Tibial artery (tissue), 4 donors: ENCODE results near the gene IFIT5.

Experiments used
- DNase-seq, 2 donors: peaks; one replicate each; pipeline ENCODE4 v3.0.0-alpha.2; 2019
- H3K27ac ChIP-seq, 2 donors: fragments of 200-600 bp; sonication (generic) in 1 of 2; 1 replicate in 1 of 2; 2 replicates in 1 of 2; pipeline ENCODE4 v1.5.1; 2018 to 2019; ENCODE audit warnings: mild to moderate bottlenecking in 1 of 2
- H3K27me3 ChIP-seq, 2 donors: fragments of 200-600 bp; sonication (generic) in 1 of 2; one replicate each; pipeline versions ENCODE4 v1.5.1 to v1.6.0; 2016 to 2019
- H3K36me3 ChIP-seq, 3 donors: fragments of 200-600 bp; sonication (generic) in 2 of 3; one replicate each; pipeline ENCODE4 v1.5.1; 2016 to 2019; ENCODE audit warnings: mild to moderate bottlenecking in 2 of 3
- H3K4me1 ChIP-seq, 4 donors: fragments of 200-600 bp; sonication (generic) in 2 of 4; 1 replicate in 3 of 4; 2 replicates in 1 of 4; pipeline ENCODE4 v1.5.1; 2016 to 2019
- H3K4me3 ChIP-seq, 2 donors: fragments of 200-600 bp; sonication (generic) in 1 of 2; 1 replicate in 1 of 2; 2 replicates in 1 of 2; pipeline ENCODE4 v1.5.1; 2018 to 2019; ENCODE audit warnings: mild to moderate bottlenecking in 2 of 2
- H3K9me3 ChIP-seq, 3 donors: fragments of 200-600 bp; sonication (generic) in 1 of 3; one replicate each; pipeline ENCODE4 v1.5.1; 2016 to 2019
- CTCF ChIP-seq, 2 experiments: fragments of 200-600 bp in 1 of 2; fragments of 450-650 bp in 1 of 2; IDR thresholded peaks; one replicate each; pipeline ENCODE4 v1.5.1; 2017 to 2019; ENCODE audit warnings: antibody characterized with exemption in 2 of 2, mild to moderate bottlenecking in 1 of 2, moderate library complexity in 1 of 2
- intact Hi-C: fragments of 100-400 bp; cut with DNase I; formaldehyde crosslinking; loops from one replicate; pipeline ENCODE4 v1.15.0; 2023; ENCODE audit warnings: low total_unique reads

Gene IFIT5

GRCh38 chr10:89414146-89414878 lies at the start of gene IFIT5:
Gene IFIT5 (plus strand): TSS chr10:89414568. CDS start chr10:89414799, 231 bp downstream.
- intact Hi-C loops = no loop called here
- H3K4me1 ChIP-seq = peaks cover 0 to 40% (median 15%) of the 10 kb centered on the region in 4 donors

DNA sequence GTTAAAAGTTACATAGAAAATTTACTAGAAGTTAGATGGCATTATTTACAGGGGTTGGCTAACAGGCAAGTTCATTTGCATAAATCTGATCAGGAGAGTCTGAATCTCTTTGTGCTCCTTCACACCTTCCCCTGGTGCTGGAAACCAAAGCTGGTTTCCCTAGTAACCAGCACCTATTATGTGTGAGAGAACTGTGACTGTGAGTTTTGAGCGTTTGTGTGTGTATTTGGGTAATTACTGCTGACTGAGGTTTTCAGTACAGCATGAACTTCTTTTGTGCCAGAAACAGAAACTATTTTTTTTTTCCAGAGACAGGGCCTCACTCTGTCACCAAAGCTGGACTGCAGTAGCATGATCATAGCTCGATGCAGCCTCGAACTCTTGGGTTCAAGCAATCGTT lies 46.8 kb upstream of the IFIT5 start:
- DNase-seq = no peak
- Histone ChIP-seq H3K9me3 (no peaks in the 10 kb centered on the region), H3K27me3 (no peaks in the 10 kb centered on the region), H3K36me3 (no peaks in the 10 kb centered on the region), H3K4me3 (no peak overlapping the region), H3K4me1 (peaks cover 0 to 39% (median 9%) of the 10 kb centered on the region in 4 donors), H3K27ac (peak overlapping the region; percentile 9 to 52)
- no peak for TF ChIP-seq CTCF (IDR thresholded peaks at IDR 0.05)
- intact Hi-C loops = no loop called here

More at GRCh38 chr10:89414146-89414878, at the start of gene IFIT5:
- H3K36me3 ChIP-seq = peaks cover 4 to 11% (median 10%) of the 10 kb centered on the region in 3 donors
- H3K4me3 ChIP-seq = peak within 1 kb of the TSS; percentile 70 to 91
- no peak for TF ChIP-seq CTCF (IDR thresholded peaks at IDR 0.05)
- no peaks in the 10 kb centered on the region for H3K27me3 ChIP-seq
- H3K27ac ChIP-seq = peak within 1 kb of the TSS; percentile 88 to 92
- peak; percentile 73 to 83 for DNase-seq
- no peaks in the 10 kb centered on the region for H3K9me3 ChIP-seq

GRCh38 chr10:89368129-89368528 lies 46.2 kb upstream of the IFIT5 start:
- DNase-seq = no peak
- Histone ChIP-seq H3K4me3 (no peak overlapping the region), H3K27me3 (no peaks in the 10 kb centered on the region), H3K9me3 (no peaks in the 10 kb centered on the region), H3K27ac (peak overlapping the region in 1 of 2 donors; percentile 52), H3K36me3 (no peaks in the 10 kb centered on the region), H3K4me1 (peaks cover 0 to 38% (median 9%) of the 10 kb centered on the region in 4 donors)
- no peak for TF ChIP-seq CTCF (IDR thresholded peaks at IDR 0.05)
- intact Hi-C loops = no loop called here

- Histone ChIP-seq H3K4me1 (peaks cover 0 to 35% (median 14%) of the 10 kb centered on the region in 4 donors), H3K27me3 (no peaks in the 10 kb centered on the region), H3K4me3 (no peak overlapping the region), H3K36me3 (no peaks in the 10 kb centered on the region), H3K27ac (peak overlapping the region in 1 of 2 donors; percentile 42), H3K9me3 (no peaks in the 10 kb centered on the region)
- peak; percentile 50 to 66 for TF ChIP-seq CTCF (IDR thresholded peaks at IDR 0.05)
- no peak for DNase-seq
- intact Hi-C loops = no loop called here
Measured at GRCh38 chr10:89369156-89370105, 44.9 kb upstream of the IFIT5 start.

DNA sequence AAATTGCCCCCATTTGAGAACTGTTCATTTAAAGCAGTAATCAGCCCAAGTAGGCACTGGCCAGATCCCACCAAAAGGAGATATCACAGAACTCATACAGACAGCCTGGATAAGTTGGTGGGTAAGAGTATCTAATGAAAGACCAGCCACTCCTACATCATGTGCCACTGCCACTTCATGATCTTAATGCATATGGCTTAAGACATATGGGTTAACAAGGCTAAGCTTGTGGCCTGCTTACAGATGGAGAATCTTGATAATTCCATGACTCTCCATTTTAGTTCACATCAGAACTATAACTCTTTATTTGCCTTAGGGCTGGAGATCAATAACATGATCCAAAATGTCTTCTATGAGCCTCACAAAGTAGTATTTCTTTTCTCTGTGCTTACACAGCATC lies 43.3 kb upstream of the IFIT5 start:
- no peak for DNase-seq
- Histone ChIP-seq H3K36me3 (no peaks in the 10 kb centered on the region), H3K4me3 (no peak overlapping the region), H3K4me1 (peaks cover 0 to 38% (median 22%) of the 10 kb centered on the region in 4 donors), H3K9me3 (no peaks in the 10 kb centered on the region), H3K27ac (no peak overlapping the region), H3K27me3 (no peaks in the 10 kb centered on the region)
- no peak for TF ChIP-seq CTCF (IDR thresholded peaks at IDR 0.05)
- intact Hi-C loops = no loop called here
